Osteoblast (primary cell): ENCODE data around the gene COL4A1. TPM values are rescaled to one million over a fixed set of nuclear protein-coding genes. Genes with fewer than 3 reads are reported as not detected.
A peak's percentile ranks its signal among the peaks of the same experiment; 100 is the strongest.

Experiments used
- DNase-seq: peaks from one replicate; pipeline ENCODE4 v3.0.0; 2011; ENCODE audit warnings: low spot score, mixed read lengths; ENCODE audit not compliant: insufficient read length; ENCODE audit errors: missing footprints
- H2AFZ ChIP-seq: 2 replicates; pipeline ENCODE4 v1.6.0; 2011; ENCODE audit warnings: mild to moderate bottlenecking, low read length
- H3K27ac ChIP-seq: 2 replicates; pipeline ENCODE4 v1.5.1; 2011; ENCODE audit warnings: mild to moderate bottlenecking, low read depth, low read length, moderate library complexity
- H3K27me3 ChIP-seq: 2 replicates; pipeline ENCODE4 v1.6.0; 2012; ENCODE audit warnings: mild to moderate bottlenecking, control low read depth, inconsistent platforms, low read length, moderate library complexity; ENCODE audit not compliant: insufficient read depth
- H3K36me3 ChIP-seq: 2 replicates; pipeline ENCODE4 v1.5.1; 2011; ENCODE audit warnings: mild to moderate bottlenecking, low read length, control low read depth, moderate library complexity; ENCODE audit not compliant: insufficient read depth
- H3K4me1 ChIP-seq: 2 replicates; pipeline ENCODE4 v1.5.1; 2011; ENCODE audit warnings: mild to moderate bottlenecking, low read length, control low read depth, moderate library complexity; ENCODE audit not compliant: insufficient read depth
- H3K4me2 ChIP-seq: 2 replicates; pipeline ENCODE4 v1.6.0; 2011; ENCODE audit warnings: mild to moderate bottlenecking, low read length; ENCODE audit not compliant: insufficient read depth
- H3K4me3 ChIP-seq: fragments of 200-600 bp; sonication (generic); 3 replicates; pipeline ENCODE4 v1.5.1; 2012; ENCODE audit warnings: mild to moderate bottlenecking, low read length, inconsistent platforms; ENCODE audit not compliant: insufficient read depth
- H3K79me2 ChIP-seq: 2 replicates; pipeline ENCODE4 v1.6.0; 2012; ENCODE audit warnings: mild to moderate bottlenecking, low read length, control low read depth, inconsistent platforms; ENCODE audit not compliant: insufficient read depth
- H3K9me3 ChIP-seq: 2 replicates; pipeline ENCODE4 v1.5.1; 2011; ENCODE audit warnings: low read depth, low read length, control low read depth
- H4K20me1 ChIP-seq: 2 replicates; pipeline ENCODE4 v1.6.0; 2012; ENCODE audit warnings: mild to moderate bottlenecking, low read length, control low read depth; ENCODE audit not compliant: insufficient read depth
- CTCF ChIP-seq: IDR thresholded peaks from 2 replicates; pipeline ENCODE4 v1.5.1; 2011; ENCODE audit warnings: mild to moderate bottlenecking, low read depth, low read length, moderate library complexity; ENCODE audit errors: extremely low read depth
- total RNA-seq: library from RNA; depleted of rRNA; stranded (reverse); fragments of >200 nt; gene quantifications from 2 replicates; pipeline ENCODE4 v1.2.3, GENCODE V29; 2012

COL4A1 gene
- total RNA-seq = 412 and 433 TPM in 2 replicates

- DNase-seq = peak; percentile 91
- Histone ChIP-seq H3K27me3 (no peaks in the 10 kb centered on the region), H4K20me1 (peaks cover 63% of the 10 kb centered on the region), H3K4me1 (peaks cover 64% of the 10 kb centered on the region), H3K27ac (peak within 1 kb of the TSS; percentile 92), H2AFZ (peak within 1 kb of the TSS; percentile 28), H3K79me2 (peaks cover 98% of the 10 kb centered on the region), H3K4me2 (peak within 1 kb of the TSS; percentile 98), H3K9me3 (no peaks in the 10 kb centered on the region), H3K4me3 (peak within 1 kb of the TSS; percentile 97), H3K36me3 (peaks cover 46% of the 10 kb centered on the region)
- TF ChIP-seq CTCF = no peak
These were observed at the start of gene COL4A1, which contains the start of gene COL4A2 for GRCh38 chr13:110306960-110307766. COL4A1 (minus strand) TSS chr13:110307157; CDS start chr13:110307027, 130 bp downstream. COL4A2 (plus strand) TSS chr13:110307284; CDS start chr13:110307904, 620 bp downstream.

- peaks cover 56% of the 10 kb centered on the region for H3K79me2 ChIP-seq
- no peak overlapping the region for H3K27ac ChIP-seq
- H2AFZ ChIP-seq = no peak overlapping the region
- peaks cover 41% of the 10 kb centered on the region for H3K36me3 ChIP-seq
- H3K4me3 ChIP-seq = no peak overlapping the region
- peaks cover 18% of the 10 kb centered on the region for H3K4me1 ChIP-seq
- no peak overlapping the region for H3K4me2 ChIP-seq
- no peaks in the 10 kb centered on the region for H3K9me3 ChIP-seq
- H4K20me1 ChIP-seq = peaks cover 33% of the 10 kb centered on the region
- H3K27me3 ChIP-seq = no peaks in the 10 kb centered on the region
- DNase-seq = no peak
- TF ChIP-seq CTCF = no peak
These were observed 49.4 kb upstream of the COL4A1 start for GRCh38 chr13:110356362-110356761.

- no peak overlapping the region for H3K27ac ChIP-seq
- TF ChIP-seq CTCF = no peak
- DNase-seq = no peak
- H3K79me2 ChIP-seq = peaks cover 67% of the 10 kb centered on the region
- H3K4me1 ChIP-seq = peaks cover 6% of the 10 kb centered on the region
- H4K20me1 ChIP-seq = peaks cover 33% of the 10 kb centered on the region
- no peaks in the 10 kb centered on the region for H3K9me3 ChIP-seq
- H3K27me3 ChIP-seq = no peaks in the 10 kb centered on the region
- H3K4me2 ChIP-seq = no peak overlapping the region
- H3K36me3 ChIP-seq = peaks cover 43% of the 10 kb centered on the region
- H3K4me3 ChIP-seq = no peak overlapping the region
- H2AFZ ChIP-seq = no peak overlapping the region
These were observed 47.9 kb upstream of the COL4A1 start for GRCh38 chr13:110354715-110355473.

GRCh38 chr13:110354123-110354627, 47.2 kb upstream of the COL4A1 start:
- peaks cover 44% of the 10 kb centered on the region for H3K36me3 ChIP-seq
- no peak overlapping the region for H3K4me2 ChIP-seq
- DNase-seq = no peak
- no peaks in the 10 kb centered on the region for H3K4me1 ChIP-seq
- TF ChIP-seq CTCF = no peak
- H2AFZ ChIP-seq = no peak overlapping the region
- no peak overlapping the region for H3K4me3 ChIP-seq
- H3K27ac ChIP-seq = no peak overlapping the region
- H3K27me3 ChIP-seq = no peaks in the 10 kb centered on the region
- H4K20me1 ChIP-seq = peaks cover 33% of the 10 kb centered on the region
- H3K9me3 ChIP-seq = no peaks in the 10 kb centered on the region
- peaks cover 72% of the 10 kb centered on the region for H3K79me2 ChIP-seq
